GM19193 (cell line): ENCODE measurements around the gene TERB1.

Experiments used
- POLR2A ChIP-seq: IDR thresholded peaks from 4 replicates; pipeline ENCODE4 v1.6.1; 2011; ENCODE audit not compliant: insufficient read depth, insufficient read length; ENCODE audit errors: extremely low read depth

The TERB1 gene

DNA sequence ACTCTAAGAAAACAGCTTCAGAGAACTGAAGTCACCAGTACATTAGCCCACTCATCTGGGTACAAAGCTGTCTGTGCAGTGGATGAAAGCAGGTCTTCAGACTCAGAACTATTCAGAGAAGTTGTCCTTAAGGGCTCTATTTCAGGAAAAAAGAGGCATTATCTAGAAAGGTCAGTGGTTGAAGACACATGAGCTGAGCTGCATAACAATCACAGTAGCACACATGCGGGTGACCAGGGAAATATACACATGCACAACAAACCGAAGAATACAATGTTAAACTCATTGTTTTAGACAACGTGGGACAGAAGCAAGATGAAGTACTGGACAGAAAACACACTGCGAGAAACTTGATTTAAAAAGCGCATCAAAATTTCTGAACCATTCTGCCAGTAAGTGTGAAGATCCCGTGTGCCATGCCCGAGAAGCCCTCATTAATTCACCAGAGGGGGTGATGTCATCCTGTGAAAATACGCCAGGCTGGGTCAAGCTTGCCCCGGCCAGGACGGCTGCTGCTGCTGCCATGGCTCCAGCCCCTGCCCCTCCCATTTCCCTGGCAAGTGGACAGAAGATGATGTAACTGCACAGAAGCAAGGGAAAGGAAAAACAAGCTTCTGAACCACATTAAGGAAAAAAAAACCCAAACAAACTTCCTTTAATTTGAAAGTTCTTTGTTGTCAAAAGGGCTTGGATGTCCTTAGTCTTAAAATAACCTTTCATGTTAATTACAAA, 60.0 kb downstream of the TERB1 start:
- TF ChIP-seq POLR2A = no peak

DNA sequence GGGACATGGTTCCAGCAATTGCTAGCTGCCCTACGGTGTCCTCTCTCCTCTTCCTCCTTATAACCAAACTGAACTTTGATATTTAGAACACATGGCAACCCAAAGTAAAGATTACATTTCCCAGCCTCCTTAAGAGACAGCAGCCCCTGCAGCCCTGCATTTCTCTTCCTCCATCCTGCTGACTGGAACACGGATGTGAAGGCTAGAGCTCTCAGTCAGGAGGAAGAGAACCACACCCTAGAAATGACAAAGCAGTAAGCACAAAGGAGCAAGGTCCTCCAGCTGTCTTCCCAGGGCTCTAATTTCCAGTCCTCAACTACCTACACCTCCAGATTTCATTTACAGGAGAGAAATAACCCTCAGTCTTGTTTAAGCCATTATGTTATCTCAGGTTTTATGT, 60.9 kb downstream of the TERB1 start:
- TF ChIP-seq POLR2A = no peak

DNA sequence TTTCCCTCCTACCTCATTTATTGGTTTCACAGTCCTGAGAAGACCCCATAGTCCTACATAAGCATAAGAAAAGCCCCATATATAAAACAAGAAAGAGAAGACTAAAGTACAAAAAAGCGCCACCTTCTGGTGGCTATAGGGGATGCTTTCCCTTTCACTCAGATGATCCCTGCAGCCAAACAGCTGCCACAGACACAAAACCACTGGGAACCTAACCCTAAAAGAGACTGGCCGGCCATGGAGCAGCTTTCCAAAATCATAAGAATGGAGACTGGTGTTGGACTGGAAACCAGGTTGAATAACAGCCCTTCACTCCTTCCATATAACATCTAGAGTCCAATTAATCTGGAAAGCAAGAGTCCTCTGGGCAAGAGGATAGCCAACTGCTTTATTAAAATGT, 61.4 kb downstream of the TERB1 start:
- TF ChIP-seq POLR2A = no peak

DNA sequence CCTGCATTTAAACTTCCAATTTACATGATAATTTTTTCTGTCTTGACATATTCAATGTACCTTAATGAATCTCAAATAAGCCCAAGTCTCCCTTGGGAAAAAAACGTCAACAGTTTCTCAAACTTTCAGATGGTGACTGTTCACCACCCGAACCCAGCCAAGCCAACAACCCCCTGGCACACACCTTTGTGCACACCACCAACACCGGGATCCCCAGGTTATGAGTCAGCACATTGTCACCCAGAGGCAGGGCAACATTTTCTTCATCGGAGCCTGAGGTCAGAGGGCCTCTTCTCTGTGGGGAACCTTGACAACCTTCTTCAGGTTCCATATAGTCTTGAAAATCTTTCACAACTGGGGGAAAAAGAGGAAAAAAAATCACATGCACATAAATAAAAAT, 65.5 kb downstream of the TERB1 start:
- no peak for TF ChIP-seq POLR2A

DNA sequence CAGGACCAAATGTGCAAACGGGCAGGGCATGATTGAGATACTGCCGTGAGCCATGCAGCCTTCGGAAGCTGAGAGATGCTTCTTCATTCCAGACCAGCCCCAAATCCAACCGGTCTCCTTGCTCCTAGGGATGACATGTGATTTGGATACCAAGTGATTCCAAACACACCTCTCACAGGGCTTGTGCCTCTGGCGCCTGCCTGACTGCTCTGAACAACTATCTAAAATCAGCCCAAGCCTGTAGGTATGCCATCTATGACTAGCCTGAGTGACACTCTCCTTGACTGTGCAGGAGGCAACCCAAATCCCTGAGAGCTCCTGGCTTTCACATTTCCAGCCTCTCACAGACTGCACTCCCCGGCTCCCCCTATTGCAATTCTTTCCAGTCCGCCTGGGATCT, 70.3 kb downstream of the TERB1 start:
- no peak for TF ChIP-seq POLR2A

DNA sequence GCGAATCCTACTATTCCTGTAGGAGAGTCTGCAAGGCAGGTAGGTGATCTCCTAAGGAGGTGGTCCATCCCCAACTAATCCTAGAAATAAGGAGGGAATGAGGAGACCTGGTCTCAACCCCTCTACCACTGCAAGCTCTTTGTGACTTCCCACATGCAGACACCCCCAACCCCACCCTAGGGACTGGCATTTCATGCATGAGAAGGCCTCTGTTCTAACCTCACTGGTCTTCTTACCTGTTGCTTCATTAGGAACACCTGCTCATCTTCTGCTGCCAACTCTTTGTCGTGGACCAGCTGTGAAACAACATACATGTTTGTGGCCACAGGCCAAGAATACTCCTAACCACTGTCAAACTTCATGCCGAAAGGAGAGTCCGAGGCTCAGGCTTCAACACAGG, 72.6 kb downstream of the TERB1 start:
- no peak for TF ChIP-seq POLR2A

DNA sequence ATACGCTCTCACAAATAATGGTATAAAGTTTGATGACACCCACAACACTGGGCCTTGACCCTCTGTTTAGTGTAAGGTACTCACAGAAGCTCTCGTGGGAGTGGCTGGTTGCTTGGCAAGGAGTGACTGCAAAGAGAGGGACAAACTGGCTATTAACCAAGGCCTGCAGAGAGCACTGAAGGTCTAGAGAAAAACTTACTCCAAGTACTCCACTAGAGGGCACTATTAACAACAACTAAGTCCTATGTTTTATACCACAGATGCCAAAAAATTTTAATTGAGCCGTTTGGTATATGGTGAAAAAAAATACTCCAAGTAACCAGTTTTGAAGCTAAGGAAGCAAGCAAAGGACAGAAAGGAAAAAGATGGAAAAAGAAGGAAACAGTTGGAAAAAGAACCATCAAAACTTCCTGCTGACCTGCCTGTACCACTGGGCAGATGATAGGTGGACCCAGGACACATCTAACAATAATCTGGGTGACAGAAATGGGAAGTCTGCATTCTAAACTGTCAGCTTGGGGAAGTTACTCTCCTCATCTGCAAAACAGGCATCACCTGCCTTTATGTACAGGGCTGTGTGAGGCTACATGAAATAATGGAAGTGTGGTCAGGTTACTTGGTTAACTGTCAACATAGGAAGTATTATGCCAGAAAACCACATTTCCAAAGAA, 73.1 kb downstream of the TERB1 start:
- TF ChIP-seq POLR2A = no peak

DNA sequence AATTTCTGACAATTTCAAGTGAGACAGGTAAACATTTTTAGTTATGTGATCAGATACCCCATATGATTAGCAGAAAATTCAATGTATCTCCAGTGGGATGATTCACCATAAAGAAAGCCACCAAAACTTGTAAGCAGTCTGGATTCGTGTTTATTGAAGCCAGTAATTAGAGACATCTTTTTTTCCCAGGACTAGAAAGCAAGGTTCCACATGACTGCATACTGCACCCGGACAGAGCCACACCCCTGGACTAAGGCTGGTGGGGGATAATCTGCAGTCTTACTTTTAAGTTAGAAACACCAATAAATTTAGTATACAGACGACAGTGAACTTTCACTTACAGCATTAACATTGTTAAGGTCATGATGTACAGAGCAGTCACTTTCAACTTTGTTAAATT, 80.6 kb downstream of the TERB1 start:
- TF ChIP-seq POLR2A = no peak

DNA sequence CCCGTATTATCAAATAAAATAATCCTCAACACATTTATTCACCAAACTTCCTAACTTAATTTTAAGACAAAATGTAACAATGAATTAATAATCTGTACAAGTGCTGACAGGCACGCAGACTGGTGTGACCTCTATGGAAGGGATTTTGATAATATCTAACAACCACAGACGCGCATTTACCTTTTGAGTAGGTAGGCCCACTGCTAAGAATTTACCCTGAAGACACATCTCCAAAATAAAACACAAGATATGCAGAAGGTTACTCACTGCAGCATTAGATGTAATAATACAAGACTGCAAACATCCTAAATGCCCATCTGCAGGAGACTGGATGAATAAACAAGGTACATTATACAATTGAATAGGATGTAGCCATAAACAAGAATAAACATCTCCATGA, 82.1 kb downstream of the TERB1 start:
- TF ChIP-seq POLR2A = no peak

DNA sequence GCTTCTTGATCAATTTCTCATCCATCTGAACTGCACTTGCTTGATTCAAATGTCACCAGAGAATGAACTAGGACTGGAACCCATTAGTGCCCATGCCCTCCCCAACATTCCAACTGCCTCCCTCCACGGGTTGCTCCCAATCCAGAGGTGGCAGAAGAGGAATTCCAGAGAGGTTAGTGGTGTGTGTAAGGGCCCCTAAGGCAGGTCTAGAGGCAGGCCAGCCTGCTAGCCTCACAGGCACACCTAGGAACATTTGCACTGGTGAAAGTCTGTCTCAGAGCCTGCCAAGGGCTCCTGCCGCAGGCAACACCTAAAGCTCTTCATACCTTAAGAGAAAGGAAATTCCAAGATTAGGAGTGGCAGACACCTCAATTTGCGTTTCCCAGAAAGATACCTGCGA, 83.6 kb downstream of the TERB1 start:
- TF ChIP-seq POLR2A = no peak

DNA sequence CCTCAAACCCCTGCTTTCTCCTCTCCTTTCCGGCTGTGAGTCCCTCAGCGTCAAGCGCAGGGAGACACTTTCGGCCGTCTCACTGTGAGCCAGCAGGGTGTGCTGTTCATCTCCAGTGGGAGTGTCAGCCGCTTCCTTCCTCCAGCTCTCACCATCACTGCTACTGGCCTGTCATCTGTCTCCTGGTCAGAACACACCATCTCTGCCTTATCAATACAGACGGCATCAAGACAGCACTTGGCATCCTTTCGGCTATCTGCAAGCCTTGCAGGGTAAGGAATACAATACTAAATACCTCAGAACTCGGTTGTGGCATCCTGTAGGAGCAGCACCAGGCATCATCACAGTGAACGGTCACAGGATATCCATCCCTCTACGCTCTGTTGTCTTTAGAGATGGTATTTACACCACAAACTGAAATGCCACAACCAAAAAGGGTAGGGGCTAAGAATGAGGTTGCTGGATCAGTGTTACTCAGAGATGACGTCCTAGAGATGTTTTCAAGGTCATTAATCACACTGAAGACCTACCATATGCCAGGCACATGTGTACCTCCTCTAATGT, 84.2 kb downstream of the TERB1 start:
- no peak for TF ChIP-seq POLR2A

DNA sequence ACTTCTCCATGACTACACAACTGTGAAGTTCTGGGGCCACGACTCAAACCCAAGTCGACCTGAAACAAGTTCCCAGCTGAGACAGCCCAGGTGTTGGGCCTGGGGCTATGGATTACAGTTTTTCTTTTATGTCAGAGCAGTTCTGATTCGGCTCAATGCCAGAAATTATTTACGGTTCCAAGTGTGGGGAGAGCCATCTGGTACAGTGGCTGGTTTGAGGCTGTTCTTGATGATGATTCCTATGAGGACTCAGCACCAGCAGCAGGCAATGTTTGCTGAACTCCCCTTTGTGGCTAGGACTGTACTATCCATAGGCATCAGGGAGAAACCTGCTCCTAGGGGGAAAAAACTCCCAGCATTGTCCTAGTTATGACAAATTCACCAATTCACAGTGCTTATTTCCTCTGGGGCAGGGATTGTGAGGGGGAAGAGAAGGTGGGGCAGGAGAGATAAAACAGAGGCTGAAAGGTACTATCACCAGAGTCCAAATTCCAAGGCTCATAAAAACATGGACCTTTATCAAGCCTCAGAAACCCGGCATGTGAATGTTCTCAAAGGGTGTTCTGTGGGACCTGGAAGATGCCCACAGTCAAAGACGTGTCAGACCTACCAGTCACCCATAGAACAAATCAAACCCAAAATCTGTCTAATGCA, 86.6 kb downstream of the TERB1 start:
- TF ChIP-seq POLR2A = no peak

DNA sequence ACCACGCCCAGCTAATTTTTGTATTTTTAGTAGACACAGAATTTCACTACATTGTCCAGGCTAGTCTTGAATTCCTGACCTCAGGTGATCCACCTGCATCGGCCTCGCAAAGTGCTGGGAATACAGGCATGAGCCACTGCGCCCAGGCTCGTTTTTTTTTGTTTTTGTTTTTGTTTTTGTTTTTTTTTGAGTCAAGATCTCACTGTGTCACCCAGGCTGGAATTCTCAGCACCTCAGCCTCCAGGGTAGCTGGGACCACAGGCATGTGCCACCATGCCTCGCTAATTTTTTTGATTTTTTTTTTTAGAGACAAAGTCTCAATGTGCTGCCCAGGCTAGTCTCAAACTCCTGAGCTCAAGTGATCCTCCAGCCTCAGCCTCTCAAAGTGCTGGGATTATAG, 87.3 kb downstream of the TERB1 start:
- TF ChIP-seq POLR2A = no peak

DNA sequence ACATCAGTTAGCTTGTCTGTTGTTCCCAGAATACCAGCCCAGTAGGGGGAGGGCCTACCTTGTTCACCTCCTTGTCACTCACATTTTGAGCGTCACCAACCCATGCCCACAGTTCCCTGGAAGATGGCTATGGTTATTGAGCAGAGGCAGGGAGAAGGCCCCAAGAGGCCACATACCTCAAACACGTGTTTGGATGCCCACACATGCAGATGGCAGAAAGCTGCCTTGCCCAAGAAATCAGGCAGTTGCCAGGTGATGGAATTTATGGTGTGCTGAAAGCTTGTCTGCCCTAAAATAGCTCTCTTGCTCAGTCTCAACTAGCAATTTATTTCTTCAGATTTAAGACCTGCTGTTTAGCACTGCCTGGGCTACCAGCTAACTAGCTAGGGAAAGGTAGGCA, 88.3 kb downstream of the TERB1 start:
- no peak for TF ChIP-seq POLR2A

DNA sequence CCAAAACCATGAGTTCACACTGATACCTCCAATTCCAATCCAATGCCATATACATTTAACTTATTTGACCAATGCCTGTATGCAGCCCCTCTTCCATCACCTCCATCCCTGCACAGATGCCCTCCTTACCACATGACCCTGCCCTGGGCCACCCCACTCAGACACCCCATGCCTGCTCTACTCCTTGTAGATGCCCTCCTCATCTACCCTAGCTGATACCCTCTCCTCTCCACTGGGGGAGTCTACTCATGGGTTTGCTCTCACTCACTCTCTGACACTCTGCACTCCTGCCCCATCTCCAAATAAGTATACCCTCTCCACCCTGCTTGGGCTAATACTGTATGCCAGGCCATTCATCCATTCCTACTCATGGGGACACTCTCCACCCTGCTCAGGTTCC, 88.9 kb downstream of the TERB1 start:
- TF ChIP-seq POLR2A = no peak

DNA sequence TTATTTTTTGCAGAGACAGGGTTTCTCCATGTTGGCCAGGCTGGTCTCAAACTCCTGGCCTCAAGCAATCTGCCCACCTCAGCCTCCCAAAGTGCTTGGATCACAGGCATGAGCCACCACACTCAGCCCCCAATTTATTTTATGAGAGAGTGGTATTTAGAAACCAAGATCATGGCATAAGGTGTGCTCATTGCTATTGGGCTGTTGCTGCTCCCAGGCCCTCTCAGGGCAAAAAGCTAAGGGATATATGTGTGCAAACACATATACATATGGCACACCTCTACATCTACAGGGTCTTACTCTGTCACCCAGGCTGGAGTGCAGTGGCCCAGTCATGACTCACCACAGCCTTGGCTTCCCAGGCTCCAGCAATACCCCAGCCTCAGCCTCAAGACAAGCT, 89.8 kb downstream of the TERB1 start:
- TF ChIP-seq POLR2A = no peak
